Natural killer cell (primary cell): ENCODE results near the gene UBE2L3. TPM values are rescaled to one million over a fixed set of nuclear protein-coding genes. Genes with fewer than 3 reads are reported as not detected.
A peak's percentile ranks its signal among the peaks of the same experiment; 100 is the strongest.

Experiments
- ATAC-seq, 3 donors: fragments of 150-1000 bp in 2 of 3; fragments of 200-7000 bp in 1 of 3; cut with Tn5 transposase; 1 replicate in 1 of 3; 2 replicates in 2 of 3; pipeline ENCODE4 v1.10.0; 2021; ENCODE audit warnings: mild to moderate bottlenecking in 2 of 3, moderate library complexity in 2 of 3
- DNase-seq, 2 donors: peaks; one replicate each; pipeline versions ENCODE4 v3.0.0 to v3.0.0-alpha.2; 2013 to 2021; ENCODE audit warnings: mixed read lengths in 1 of 2
- H3K27ac ChIP-seq: one replicate; pipeline ENCODE4 v1.5.1; 2013; ENCODE audit warnings: mild to moderate bottlenecking, low read length
- H3K27me3 ChIP-seq: one replicate; pipeline ENCODE4 v1.6.1; 2013; ENCODE audit warnings: low read length; ENCODE audit not compliant: control insufficient read depth, insufficient read depth
- H3K36me3 ChIP-seq: one replicate; pipeline ENCODE4 v1.6.1; 2013; ENCODE audit warnings: low read length; ENCODE audit not compliant: control insufficient read depth, insufficient read depth
- H3K4me1 ChIP-seq: one replicate; pipeline ENCODE4 v1.6.1; 2013; ENCODE audit warnings: low read length; ENCODE audit not compliant: control insufficient read depth, insufficient read depth
- H3K4me3 ChIP-seq: one replicate; pipeline ENCODE4 v1.5.1; 2013; ENCODE audit warnings: low read length
- H3K9me3 ChIP-seq: one replicate; pipeline ENCODE4 v1.6.1; 2013; ENCODE audit warnings: low read length; ENCODE audit not compliant: control insufficient read depth, insufficient read depth
- H3K27ac Mint-ChIP-seq, 2 donors: one replicate each; pipeline ENCODE4 v1.8.0; 2022; ENCODE audit warnings: mild to moderate bottlenecking in 2 of 2, mixed read lengths in 2 of 2, moderate library complexity in 1 of 2
- H3K27me3 Mint-ChIP-seq, 2 donors: one replicate each; pipeline ENCODE4 v1.8.0; 2022; ENCODE audit warnings: low read depth in 2 of 2, mixed read lengths in 2 of 2
- H3K36me3 Mint-ChIP-seq: one replicate; pipeline ENCODE4 v1.8.0; 2022; ENCODE audit warnings: mixed read lengths
- H3K4me1 Mint-ChIP-seq, 2 donors: one replicate each; pipeline ENCODE4 v1.8.0; 2022; ENCODE audit warnings: mixed read lengths in 2 of 2
- H3K4me3 Mint-ChIP-seq: one replicate; pipeline ENCODE4 v1.8.0; 2022; ENCODE audit warnings: mild to moderate bottlenecking, moderate library complexity, mixed read lengths
- H3K9me3 Mint-ChIP-seq, 2 donors: one replicate each; pipeline ENCODE4 v1.8.0; 2022; ENCODE audit warnings: mixed read lengths in 2 of 2
- CTCF ChIP-seq: fragments of 200-600 bp; IDR thresholded peaks from one replicate; pipeline ENCODE4 v1.8.0; 2022; ENCODE audit warnings: antibody characterized with exemption
- WGBS: methylation state at CpG from one replicate; pipeline ENCODE4 v1.1.7; 2013; ENCODE audit warnings: missing lambda C conversion rate; ENCODE audit not compliant: insufficient coverage; 5-methylcytosine and 5-hydroxymethylcytosine counted together
- intact Hi-C: fragments of 100-400 bp; cut with micrococcal nuclease; formaldehyde crosslinking; loops from one replicate; pipeline ENCODE4 v1.14.2; 2022
- total RNA-seq, 4 donors: library from RNA; stranded (reverse); fragments of 120-200 nt in 1 of 4; gene quantifications; one replicate each; pipeline versions ENCODE4 v1.2.3 to v1.2.4, GENCODE V29; 2013 to 2022

The UBE2L3 gene
- total RNA-seq, 3 donors from 2014 or later (not counting 1 experiment from before 2014, with no cell fraction given): 30.7 to 39.8 (median 39.7) TPM

- H3K27me3 ChIP-seq: no peaks in the 10 kb centered on the region
- H3K9me3 ChIP-seq: no peaks in the 10 kb centered on the region
- intact Hi-C loops: no loop called here
- Mint-ChIP-seq H3K27ac (no peak within 1 kb of the TSS), H3K36me3 (no peaks in the 10 kb centered on the region), H3K4me3 (no peak within 1 kb of the TSS), H3K27me3 (no peaks in the 10 kb centered on the region), H3K4me1 (peaks cover 15 to 16% of the 10 kb centered on the region in 2 donors), H3K9me3 (no peaks in the 10 kb centered on the region)
- H3K4me3 ChIP-seq: no peak within 1 kb of the TSS
- H3K36me3 ChIP-seq: peaks cover 8% of the 10 kb centered on the region
- no peak for TF ChIP-seq CTCF
- H3K4me1 ChIP-seq: peaks cover 30% of the 10 kb centered on the region
- DNase-seq (peak; percentile 40 to 81), ATAC-seq (peak in 2 of 3 donors; percentile 24 to 47)
- no peak within 1 kb of the TSS for H3K27ac ChIP-seq
- WGBS: 73% methylated on average over 27 of the region's 27 CpGs
Observed at GRCh38 chr22:21632237-21632895, 64.9 kb downstream of the UBE2L3 start, which contains the start of gene CCDC116. CCDC116 (plus strand) TSS chr22:21632760; CDS start chr22:21633182, 422 bp downstream.

GRCh38 chr22:21632931-21633330 is 65.4 kb downstream of the UBE2L3 start:
- Mint-ChIP-seq H3K9me3 (no peaks in the 10 kb centered on the region), H3K36me3 (no peaks in the 10 kb centered on the region), H3K4me1 (peaks cover 10 to 11% of the 10 kb centered on the region in 2 donors), H3K27me3 (no peaks in the 10 kb centered on the region), H3K27ac (no peak overlapping the region), H3K4me3 (no peak overlapping the region)
- Histone ChIP-seq H3K27me3 (no peaks in the 10 kb centered on the region), H3K9me3 (no peaks in the 10 kb centered on the region), H3K27ac (no peak overlapping the region), H3K4me3 (no peak overlapping the region), H3K4me1 (peaks cover 25% of the 10 kb centered on the region), H3K36me3 (peaks cover 5% of the 10 kb centered on the region)
- 97% methylated on average over 18 of the region's 18 CpGs for WGBS
- no peak for ATAC-seq
- no peak for DNase-seq
- intact Hi-C loops: no loop called here
- no peak for TF ChIP-seq CTCF

GRCh38 chr22:21633481-21633880 is 66.0 kb downstream of the UBE2L3 start:
- TF ChIP-seq CTCF: no peak
- Histone ChIP-seq H3K36me3 (peaks cover 1% of the 10 kb centered on the region), H3K27me3 (no peaks in the 10 kb centered on the region), H3K9me3 (no peaks in the 10 kb centered on the region), H3K4me1 (peaks cover 20% of the 10 kb centered on the region), H3K4me3 (no peak overlapping the region), H3K27ac (no peak overlapping the region)
- Mint-ChIP-seq H3K9me3 (no peaks in the 10 kb centered on the region), H3K4me1 (peaks cover 5% of the 10 kb centered on the region in 2 donors), H3K36me3 (no peaks in the 10 kb centered on the region), H3K27ac (no peak overlapping the region), H3K27me3 (no peaks in the 10 kb centered on the region), H3K4me3 (no peak overlapping the region)
- intact Hi-C loops: no loop called here
- 90% methylated on average over 4 of the region's 4 CpGs for whole genome bisulfite sequencing
- ATAC-seq (no peak), DNase-seq (no peak)

- Histone ChIP-seq H3K9me3 (no peaks in the 10 kb centered on the region), H3K4me3 (no peak overlapping the region), H3K4me1 (peaks cover 14% of the 10 kb centered on the region), H3K36me3 (no peaks in the 10 kb centered on the region), H3K27ac (no peak overlapping the region), H3K27me3 (no peaks in the 10 kb centered on the region)
- no peak for ATAC-seq
- WGBS: 97% methylated on average over 16 of the region's 16 CpGs
- no peaks in the 10 kb centered on the region for H3K36me3 Mint-ChIP-seq
- TF ChIP-seq CTCF: no peak
- intact Hi-C loops: no loop called here
- peaks cover 3% of the 10 kb centered on the region in 2 donors for H3K4me1 Mint-ChIP-seq
- H3K4me3 Mint-ChIP-seq: no peak overlapping the region
- no peak for DNase-seq
- no peaks in the 10 kb centered on the region for H3K27me3 Mint-ChIP-seq
- H3K9me3 Mint-ChIP-seq: no peaks in the 10 kb centered on the region
- H3K27ac Mint-ChIP-seq: no peak overlapping the region
Observed at GRCh38 chr22:21634081-21634480, 66.6 kb downstream of the UBE2L3 start.
